Activated T-helper 9 cell treated with anti-CD3 and anti-CD28 coated beads, Interleukin-2, amount 50 U/mL, for 16 hours (primary cell): ENCODE results near the gene ARAP3.
A peak's percentile ranks its signal among the peaks of the same experiment; 100 is the strongest.
"Not testable (repeated sequence)": the region's sequence is repeated elsewhere in the genome, so short reads cannot be mapped to it uniquely, and the experiment has no call there.

Experiments
- DNase-seq: peaks from one replicate; pipeline ENCODE4 v3.0.0-alpha.2; 2020; ENCODE audit warnings: low read depth

ARAP3 gene

DNA sequence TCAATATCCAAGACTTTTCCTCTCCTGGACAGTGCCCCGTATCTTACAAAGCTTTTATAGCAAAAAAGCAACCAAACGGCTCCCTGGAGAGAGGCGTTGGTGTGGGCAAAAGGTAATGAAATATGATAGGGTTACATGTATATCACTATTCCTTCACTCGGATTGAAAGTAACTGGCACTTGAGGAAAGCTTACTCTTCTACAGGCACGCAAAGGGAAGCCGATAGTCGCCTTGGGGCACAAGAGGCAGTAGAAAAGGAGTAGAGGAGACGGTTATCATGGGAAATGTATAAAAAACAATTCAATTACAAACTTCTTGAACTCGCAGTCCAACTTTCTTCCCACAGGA, 64.4 kb downstream of the ARAP3 start:
- no peak for DNase-seq

DNA sequence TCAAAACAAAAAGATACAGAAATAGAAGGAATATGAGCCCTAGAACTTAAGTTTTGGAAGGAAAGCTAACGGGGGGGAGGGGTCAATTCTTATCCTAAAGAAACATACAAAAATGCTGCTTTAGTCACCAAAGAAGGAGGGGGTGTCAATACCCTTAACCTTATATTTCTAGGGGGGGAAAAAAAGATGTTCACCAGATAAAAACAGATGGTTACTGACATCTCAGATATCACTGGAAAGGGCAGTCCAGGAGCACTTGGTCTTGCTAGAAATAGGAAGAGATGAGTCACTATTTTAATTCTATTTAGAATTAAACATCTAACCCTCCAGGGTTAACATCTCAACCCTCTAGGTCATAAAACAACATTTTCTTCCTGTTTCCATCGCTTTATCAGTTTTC, 64.9 kb downstream of the ARAP3 start:
- no peak for DNase-seq

GRCh38 chr5:141615991-141616720, 65.9 kb downstream of the ARAP3 start:
- no peak for DNase-seq

- DNase-seq = no peak
Observed at GRCh38 chr5:141613344-141613743, 68.7 kb downstream of the ARAP3 start.

DNA sequence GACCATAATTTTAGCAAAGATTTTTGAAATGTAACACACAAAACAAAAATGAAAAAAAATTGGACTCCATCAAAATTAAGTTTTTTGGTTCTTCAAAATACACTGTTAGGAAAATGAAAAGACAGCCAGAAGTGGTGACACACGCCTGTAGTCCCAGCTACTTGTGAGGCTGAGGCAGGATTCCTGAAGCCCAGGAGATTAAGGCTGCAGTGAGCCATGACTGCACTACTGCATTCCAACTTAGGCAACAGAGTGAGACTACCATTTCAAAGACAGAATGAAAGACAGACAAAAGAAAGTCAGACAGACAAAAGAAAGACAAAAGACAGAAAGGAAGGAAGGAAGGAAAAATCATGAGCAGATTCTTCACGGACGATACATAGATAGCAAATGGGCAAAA, 70.7 kb downstream of the ARAP3 start:
- no peak for DNase-seq

- DNase-seq = not testable (repeated sequence)
Observed at GRCh38 chr5:141609921-141610320, 72.1 kb downstream of the ARAP3 start.

DNA sequence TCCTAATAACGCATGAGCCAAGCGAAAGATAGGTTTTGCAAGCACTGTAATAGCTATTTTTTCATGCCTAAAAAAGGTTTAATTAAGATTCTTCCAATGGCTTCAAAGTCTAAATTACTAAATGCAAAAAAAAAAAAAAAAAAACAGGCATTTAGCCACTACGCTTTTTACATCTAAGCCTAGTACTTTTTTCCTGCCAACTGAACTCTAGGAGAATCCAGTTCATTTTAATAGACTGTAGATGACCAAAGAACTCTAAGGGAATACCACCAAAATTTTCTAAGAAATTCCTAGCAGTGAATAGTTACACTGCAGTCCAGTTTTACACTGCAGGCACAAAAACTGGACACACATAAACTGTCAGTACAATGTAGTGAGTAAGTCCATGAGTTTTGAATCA, 73.0 kb downstream of the ARAP3 start:
- DNase-seq = no peak

GRCh38 chr5:141608557-141608956, 73.5 kb downstream of the ARAP3 start:
- no peak for DNase-seq

DNA sequence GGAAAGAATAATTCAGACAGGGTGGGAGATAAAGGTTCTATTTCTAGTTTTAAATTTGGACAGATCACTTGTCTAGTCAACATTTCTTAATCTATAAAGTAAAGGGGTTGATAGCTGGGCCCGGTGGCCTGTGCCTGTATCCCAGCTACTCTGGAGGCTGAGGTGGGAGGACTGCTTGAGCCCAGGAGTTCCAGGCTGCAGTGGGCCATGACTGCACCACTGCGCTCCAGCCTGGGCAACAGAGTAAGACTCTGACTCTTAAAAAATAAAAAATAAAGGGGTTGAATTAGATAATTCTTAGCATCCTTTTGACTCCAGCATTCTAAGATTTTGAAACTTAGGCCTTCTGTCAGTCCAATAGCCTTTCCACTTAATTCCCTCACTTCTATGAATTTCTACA, 74.0 kb downstream of the ARAP3 start:
- no peak for DNase-seq

DNA sequence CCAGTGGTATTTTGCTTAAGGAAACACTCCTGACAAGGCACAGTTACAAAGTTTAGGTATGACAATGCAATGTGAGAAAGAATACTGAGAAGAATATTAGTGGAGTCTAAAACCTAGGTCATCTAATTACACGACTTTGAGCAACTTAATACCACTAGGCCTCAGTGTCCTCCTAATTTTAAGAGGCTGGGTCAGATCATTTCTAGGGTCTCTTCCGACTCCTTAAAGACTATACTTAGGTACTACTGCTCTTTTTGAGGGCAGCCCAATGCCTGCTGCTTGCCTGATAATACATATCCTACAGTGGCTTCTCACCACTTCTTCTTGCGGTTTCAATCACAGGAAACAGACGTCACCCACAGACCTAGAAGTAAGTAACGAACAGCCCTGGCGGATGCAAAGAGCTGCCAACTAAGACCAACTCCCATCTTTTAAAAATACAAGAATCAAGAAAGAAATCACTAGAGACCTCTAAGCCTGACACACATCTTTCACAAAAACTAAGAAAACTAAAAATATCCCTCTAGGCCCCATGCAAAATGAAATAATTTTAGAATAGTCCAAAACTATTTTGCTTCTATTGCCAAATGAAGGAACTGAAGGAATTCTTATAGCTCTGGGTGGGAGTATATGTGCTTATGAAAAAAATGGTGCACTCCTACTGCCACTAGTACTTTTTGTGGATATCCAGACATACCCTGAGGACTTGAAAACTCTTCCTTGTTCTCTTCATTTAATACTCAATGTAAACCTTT, 76.3 kb downstream of the ARAP3 start:
- peak; percentile 38 for DNase-seq

- no peak for DNase-seq
Observed at GRCh38 chr5:141603923-141604717, 77.9 kb downstream of the ARAP3 start.
